PC-9 (cell line): Measurements from ENCODE around the gene HHIPL1.

Experiments
- CTCF ChIP-seq: fragments of 200-600 bp; sonication (generic); conservative IDR thresholded peaks from 2 replicates; pipeline ENCODE4 v1.6.1; 2017; ENCODE audit warnings: mixed run types, antibody characterized with exemption, mild to moderate bottlenecking, moderate library complexity
- EZH2 ChIP-seq: fragments of 200-600 bp; sonication (generic); IDR thresholded peaks from 2 replicates; pipeline ENCODE4 v1.8.0; 2017; ENCODE audit warnings: antibody characterized with exemption, low read depth

GRCh38 chr14:99677231-99678140 lies 32.6 kb downstream of the HHIPL1 start:
- TF ChIP-seq CTCF (no peak), EZH2 (no peak)
